ENCODE data around the gene UGP2.

DNA sequence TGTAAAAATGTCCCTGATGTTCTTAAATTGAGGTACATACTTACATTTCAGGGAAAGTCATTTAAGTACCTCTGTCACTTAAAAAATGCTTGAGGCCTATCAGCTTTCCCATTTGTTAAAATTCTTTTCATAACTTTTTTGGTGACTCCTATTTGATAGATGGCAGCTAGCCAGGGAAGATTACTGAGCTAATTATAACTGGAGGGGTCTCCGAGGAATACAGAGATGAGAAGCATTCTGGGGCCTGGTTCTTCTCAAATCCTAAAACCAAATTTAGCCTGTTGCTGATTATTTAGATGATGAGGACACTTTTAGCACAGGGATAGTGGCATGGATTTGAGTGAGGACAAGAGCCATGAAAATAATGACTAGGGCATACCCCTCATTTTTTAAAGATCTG is 4.8 kb downstream of the UGP2 start:
- TF ChIP-seq, protein P1, sequence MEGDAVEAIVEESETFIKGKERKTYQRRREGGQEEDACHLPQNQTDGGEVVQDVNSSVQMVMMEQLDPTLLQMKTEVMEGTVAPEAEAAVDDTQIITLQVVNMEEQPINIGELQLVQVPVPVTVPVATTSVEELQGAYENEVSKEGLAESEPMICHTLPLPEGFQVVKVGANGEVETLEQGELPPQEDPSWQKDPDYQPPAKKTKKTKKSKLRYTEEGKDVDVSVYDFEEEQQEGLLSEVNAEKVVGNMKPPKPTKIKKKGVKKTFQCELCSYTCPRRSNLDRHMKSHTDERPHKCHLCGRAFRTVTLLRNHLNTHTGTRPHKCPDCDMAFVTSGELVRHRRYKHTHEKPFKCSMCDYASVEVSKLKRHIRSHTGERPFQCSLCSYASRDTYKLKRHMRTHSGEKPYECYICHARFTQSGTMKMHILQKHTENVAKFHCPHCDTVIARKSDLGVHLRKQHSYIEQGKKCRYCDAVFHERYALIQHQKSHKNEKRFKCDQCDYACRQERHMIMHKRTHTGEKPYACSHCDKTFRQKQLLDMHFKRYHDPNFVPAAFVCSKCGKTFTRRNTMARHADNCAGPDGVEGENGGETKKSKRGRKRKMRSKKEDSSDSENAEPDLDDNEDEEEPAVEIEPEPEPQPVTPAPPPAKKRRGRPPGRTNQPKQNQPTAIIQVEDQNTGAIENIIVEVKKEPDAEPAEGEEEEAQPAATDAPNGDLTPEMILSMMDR (IDR thresholded peaks at IDR 0.05; ENCODE audit: low read length): no peak
- TF ChIP-seq EZH2 (IDR thresholded peaks at IDR 0.05; ENCODE audit: borderline replicate concordance, low read length): no peak
